ENCODE data around the gene MAP3K10.

- no peak for TF ChIP-seq CTCF (IDR thresholded peaks at IDR 0.05)
- TF ChIP-seq POLR2A (IDR thresholded peaks at IDR 0.05): no peak
- TF ChIP-seq POLR2AphosphoS5 (IDR thresholded peaks at IDR 0.05): no peak
Observed at GRCh38 chr19:40217934-40218890, 27.0 kb downstream of the MAP3K10 start, which contains the start of gene TTC9B.

All from prostate gland (tissue), 2 donors.